ENCODE data around the gene PSG1.

GRCh38 chr19:42846597-42846996 is 32.9 kb downstream of the PSG1 start:
- no peak for TF ChIP-seq CTCF (conservative IDR thresholded peaks at IDR 0.05; ENCODE audit: low read depth, low read length)
- TF ChIP-seq EZH2phosphoT487 (IDR thresholded peaks at IDR 0.05; ENCODE audit: borderline replicate concordance, low read length), result no peak
